HepG2 (cell line): ENCODE measurements around the gene ADGRG6. TPM values are rescaled to one million over a fixed set of nuclear protein-coding genes. Genes with fewer than 3 reads are reported as not detected.

Experiments used
- ATAC-seq: fragments of 200-7000 bp; cut with Tn5 transposase; 3 replicates; pipeline ENCODE4 v1.9.1; 2020; ENCODE audit warnings: mild to moderate bottlenecking, moderate library complexity
- BruUV-seq: library from RNA; stranded (reverse); fragments of 400-500 nt; replicated peaks from 2 replicates; lab custom pipeline; 2021; lab: Mats Ljungman, UMichigan
- CTCF ChIA-PET: fragments of 300-600 bp; formaldehyde crosslinking; extraction: SDS; loops from one replicate; lab custom pipeline; 2021; ENCODE audit warnings: low total read pairs, inconsistent platforms, low intra/inter-chr PET ratio; lab: Yijun Ruan, JAX
- POLR2A ChIA-PET: fragments of 350-600 bp; sonication (Branson Sonifier 250); formaldehyde crosslinking; loops from one replicate; lab custom pipeline; 2020; ENCODE audit warnings: antibody characterized with exemption, inconsistent platforms; lab: Yijun Ruan, JAX
- DNase-seq: peaks from one replicate; pipeline ENCODE4 v3.0.0-alpha.2; 2015; ENCODE audit warnings: low spot score
- FAIRE-seq: peaks from 3 replicates; lab custom pipeline; 2011; peaks lifted over from hg19 to GRCh38; lab: Jason Lieb, UNC
- H2AFZ ChIP-seq: one replicate; pipeline ENCODE4 v1.6.1; 2011; ENCODE audit warnings: low read length, inconsistent platforms
- H3K27ac ChIP-seq: fragments of 300-600 bp; 3 replicates; pipeline ENCODE4 v1.8.0; 2011; ENCODE audit warnings: mixed run types, mild to moderate bottlenecking, mixed read lengths, low read length, inconsistent platforms; ENCODE audit not compliant: insufficient read depth; ENCODE audit errors: extremely low read length
- H3K27me3 ChIP-seq, 2 experiments: fragments of 200-600 bp in 1 of 2; 2 replicates in 1 of 2; 3 replicates in 1 of 2; pipeline versions ENCODE4 v1.6.0 to v1.8.0; 2011; ENCODE audit warnings: low read length in 2 of 2, mild to moderate bottlenecking in 2 of 2, moderate library complexity in 2 of 2, inconsistent platforms in 1 of 2; ENCODE audit not compliant: insufficient read depth in 2 of 2, control insufficient read depth in 1 of 2
- H3K36me3 ChIP-seq, 2 experiments: fragments of 200-600 bp in 1 of 2; replicated peaks in 1 of 2; 2 replicates in 1 of 2; 3 replicates in 1 of 2; pipeline versions ENCODE4 v1.5.1 to v1.8.0; 2011; ENCODE audit warnings: low read length in 2 of 2, inconsistent platforms in 1 of 2; ENCODE audit not compliant: insufficient read depth in 2 of 2, control insufficient read depth in 1 of 2
- H3K4me1 ChIP-seq: 2 replicates; pipeline ENCODE4 v1.5.1; 2012; ENCODE audit warnings: low read length, inconsistent platforms; ENCODE audit not compliant: insufficient read depth
- H3K4me2 ChIP-seq: 2 replicates; pipeline ENCODE4 v1.6.0; 2011; ENCODE audit warnings: low read depth, low read length, inconsistent platforms
- H3K4me3 ChIP-seq, 3 experiments: fragments of 200-600 bp in 1 of 3; sonication (generic), shearing (Covaris generic) in 1 of 3; replicated peaks in 1 of 3; 2 replicates each; pipeline ENCODE4 v1.5.1; 2011 to 2016; ENCODE audit warnings: low read length in 3 of 3, inconsistent platforms in 2 of 3, low read depth in 2 of 3, mild to moderate bottlenecking in 2 of 3, control low read depth in 1 of 3, mixed read lengths in 1 of 3; ENCODE audit not compliant: insufficient read depth in 1 of 3
- H3K79me2 ChIP-seq: one replicate; pipeline ENCODE4 v1.6.1; 2011; ENCODE audit warnings: low read length, inconsistent platforms; ENCODE audit not compliant: insufficient read depth
- H3K9ac ChIP-seq: 2 replicates; pipeline ENCODE4 v1.6.0; 2011; ENCODE audit warnings: mild to moderate bottlenecking, low read depth, low read length, inconsistent platforms; ENCODE audit not compliant: insufficient read depth
- H3K9me3 ChIP-seq: 2 replicates; pipeline ENCODE4 v1.5.1; 2012; ENCODE audit warnings: mild to moderate bottlenecking, low read length
- H4K20me1 ChIP-seq: 2 replicates; pipeline ENCODE4 v1.6.0; 2011; ENCODE audit warnings: inconsistent platforms, mild to moderate bottlenecking, low read length, moderate library complexity; ENCODE audit not compliant: insufficient read depth
- AFF4 ChIP-seq: sonication (generic); formaldehyde crosslinking; IDR thresholded peaks from 2 replicates; pipeline ENCODE4 v1.4.0; 2020; ENCODE audit warnings: missing genetic modification reagents
- RBM22 ChIP-seq: fragments of 200-400 bp; formaldehyde crosslinking; optimal IDR thresholded peaks from 2 replicates; pipeline ENCODE3; 2017; ENCODE audit warnings: mild to moderate bottlenecking, low read length, moderate library complexity
- SATB2 ChIP-seq: sonication (generic); formaldehyde crosslinking; IDR thresholded peaks from 2 replicates; pipeline ENCODE4 v1.5.0; 2020; ENCODE audit warnings: missing genetic modification reagents
- in situ Hi-C: cut with HindIII; loops from 2 replicates; pipeline ENCODE4 v1.10.0; 2017; ENCODE audit warnings: low pct_unique_long_range_greater_than_20kb; ENCODE audit not compliant: extremely low pct_ligation_motif_present
- intact Hi-C: fragments of 100-400 bp; cut with micrococcal nuclease; formaldehyde crosslinking; loops from one replicate; pipeline ENCODE4 v1.10.0; 2022; ENCODE audit not compliant: unreplicated experiment
- polyA plus RNA-seq, 8 experiments: library from polyadenylated mRNA; depleted of rRNA in 3 of 8; stranded (reverse) in 7 of 8; unstranded in 1 of 8; fragments of >200 nt; fragmentation: Illumina TruSeq in 4 of 8; extraction: Trizol in 4 of 8; gene quantifications; 2 replicates each; pipeline versions ENCODE4 v1.2.1 to v1.2.3, GENCODE V29; 2011 to 2016; ENCODE audit warnings: low read depth in 4 of 8, missing spikeins in 1 of 8, mixed read lengths in 1 of 8; ENCODE audit not compliant: insufficient read depth in 1 of 8
- total RNA-seq, 5 experiments: library from RNA; depleted of rRNA; stranded (reverse); fragments of >200 nt; fragmentation: Illumina TruSeq; extraction: Trizol; gene quantifications; 2 replicates each; pipeline ENCODE4 v1.2.3, GENCODE V29; 2016; ENCODE audit warnings: low read depth in 1 of 5

ADGRG6 gene
- total and polyA plus RNA-seq, 2 of the 13 experiments (the other 11 are each of a cell fraction or from before 2014, with no cell fraction given), result 129 to 249 TPM

DNA sequence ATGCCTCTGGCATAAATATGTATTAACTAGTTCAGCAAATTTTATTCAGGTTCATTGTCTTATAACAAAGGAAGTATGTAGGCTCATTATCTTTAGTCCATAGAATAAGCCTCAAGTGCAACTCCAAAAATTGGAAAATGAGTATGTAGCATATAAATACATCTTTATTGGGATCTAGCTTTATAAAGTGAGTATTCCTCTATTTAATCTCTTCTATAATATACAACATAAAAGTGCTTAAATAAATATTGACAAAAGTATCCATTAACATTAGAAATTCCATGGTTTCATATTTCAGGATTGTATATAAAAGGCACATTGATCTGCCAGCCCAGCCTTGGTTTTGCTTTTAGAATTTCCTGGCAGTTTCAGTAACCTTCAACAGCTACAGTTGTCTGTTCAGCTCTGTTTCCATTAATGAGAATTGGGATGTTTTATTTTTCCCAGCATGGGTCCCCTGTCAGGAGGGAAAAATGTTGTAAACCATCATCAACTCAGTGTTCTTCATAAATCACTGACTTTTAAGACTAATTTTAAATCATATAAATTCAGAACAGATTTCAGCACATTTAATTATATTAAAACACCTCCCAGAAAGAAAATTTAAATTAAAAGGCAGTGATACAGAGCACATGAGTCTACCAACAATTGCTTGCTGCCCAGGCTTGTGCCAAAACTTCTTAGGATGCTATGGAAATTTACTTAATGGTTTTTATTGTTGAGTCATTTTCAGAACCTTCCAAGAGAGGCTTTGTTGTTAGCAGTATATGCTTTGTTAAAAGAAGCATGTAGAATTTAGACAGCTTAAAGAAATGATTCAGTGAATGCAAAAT is 119.7 kb downstream of the ADGRG6 start:
- BruUV-seq, result no TSS peak
- ChIA-PET CTCF (no interaction called here), POLR2A (no interaction called here)
- H3K9me3 ChIP-seq, result no peaks in the 10 kb centered on the region
- H3K79me2 ChIP-seq, result no peaks in the 10 kb centered on the region
- H3K4me2 ChIP-seq, result no peak overlapping the region
- FAIRE-seq, result no peak
- no peak overlapping the region for H3K4me3 ChIP-seq
- no peaks in the 10 kb centered on the region for H3K4me1 ChIP-seq
- H3K36me3 ChIP-seq, result peaks cover 34 to 68% of the 10 kb centered on the region in 2 experiments
- H3K9ac ChIP-seq, result no peak overlapping the region
- intact Hi-C loops, result no loop called here
- no peaks in the 10 kb centered on the region for H3K27me3 ChIP-seq
- TF ChIP-seq RBM22 (peak; percentile 44), SATB2 (CRISPR knock-in tag) (no peak), AFF4 (no peak)
- TF ChIP-seq, all 625 proteins: peak for 1
- in situ Hi-C loops, result no loop called here
- no peak overlapping the region for H2AFZ ChIP-seq
- ATAC-seq (no peak), DNase-seq (no peak)
- H4K20me1 ChIP-seq, result no peaks in the 10 kb centered on the region
- no peak overlapping the region for H3K27ac ChIP-seq
